ENCODE measurements around the gene TGM6.

Gene TGM6

DNA sequence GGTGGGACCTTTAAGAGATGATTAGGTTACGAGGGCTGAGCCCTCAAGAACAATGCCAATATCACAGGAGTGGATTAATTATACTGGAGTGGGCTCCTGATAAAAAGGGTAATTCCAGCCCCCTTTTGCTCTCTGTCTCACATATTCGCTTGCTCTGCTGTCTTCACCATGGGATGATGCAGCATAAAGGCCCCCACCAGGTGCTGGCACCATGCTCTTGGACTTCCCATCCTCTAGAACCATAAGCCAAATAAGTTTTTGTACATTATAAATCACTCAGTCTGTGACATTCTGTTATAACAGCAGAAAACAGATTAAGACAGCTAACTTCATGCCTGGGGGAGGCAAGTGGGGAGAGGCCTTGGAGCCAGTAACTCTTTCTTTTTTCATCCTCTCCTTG lies 99.7 kb downstream of the TGM6 start:
- TF ChIP-seq, protein P1, sequence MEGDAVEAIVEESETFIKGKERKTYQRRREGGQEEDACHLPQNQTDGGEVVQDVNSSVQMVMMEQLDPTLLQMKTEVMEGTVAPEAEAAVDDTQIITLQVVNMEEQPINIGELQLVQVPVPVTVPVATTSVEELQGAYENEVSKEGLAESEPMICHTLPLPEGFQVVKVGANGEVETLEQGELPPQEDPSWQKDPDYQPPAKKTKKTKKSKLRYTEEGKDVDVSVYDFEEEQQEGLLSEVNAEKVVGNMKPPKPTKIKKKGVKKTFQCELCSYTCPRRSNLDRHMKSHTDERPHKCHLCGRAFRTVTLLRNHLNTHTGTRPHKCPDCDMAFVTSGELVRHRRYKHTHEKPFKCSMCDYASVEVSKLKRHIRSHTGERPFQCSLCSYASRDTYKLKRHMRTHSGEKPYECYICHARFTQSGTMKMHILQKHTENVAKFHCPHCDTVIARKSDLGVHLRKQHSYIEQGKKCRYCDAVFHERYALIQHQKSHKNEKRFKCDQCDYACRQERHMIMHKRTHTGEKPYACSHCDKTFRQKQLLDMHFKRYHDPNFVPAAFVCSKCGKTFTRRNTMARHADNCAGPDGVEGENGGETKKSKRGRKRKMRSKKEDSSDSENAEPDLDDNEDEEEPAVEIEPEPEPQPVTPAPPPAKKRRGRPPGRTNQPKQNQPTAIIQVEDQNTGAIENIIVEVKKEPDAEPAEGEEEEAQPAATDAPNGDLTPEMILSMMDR (IDR thresholded peaks at IDR 0.05; ENCODE audit: insufficient read depth, low read length, poor library complexity, severe bottlenecking), result no peak
- no peak for DNase-seq (ENCODE audit: extremely low read depth, insufficient read length)
- Histone ChIP-seq H3K36me3 (ENCODE audit: control insufficient read depth, insufficient read depth, low read length) (peaks cover 14% of the 10 kb centered on the region), H3K27me3 (replicated peaks; ENCODE audit: control insufficient read depth, insufficient read depth, low read length) (no peaks in the 10 kb centered on the region), H3K4me3 (replicated peaks; ENCODE audit: low read depth, low read length) (no peak overlapping the region)
